ENCODE measurements around the gene NPPC. TPM values are rescaled to one million over a fixed set of nuclear protein-coding genes. Genes with fewer than 3 reads are reported as not detected.
"Not testable (repeated sequence)": the region's sequence is repeated elsewhere in the genome, so short reads cannot be mapped to it uniquely, and the experiment has no call there.

The NPPC gene
- total RNA-seq, 1 donor from 2014 or later: 0.66 TPM

DNA sequence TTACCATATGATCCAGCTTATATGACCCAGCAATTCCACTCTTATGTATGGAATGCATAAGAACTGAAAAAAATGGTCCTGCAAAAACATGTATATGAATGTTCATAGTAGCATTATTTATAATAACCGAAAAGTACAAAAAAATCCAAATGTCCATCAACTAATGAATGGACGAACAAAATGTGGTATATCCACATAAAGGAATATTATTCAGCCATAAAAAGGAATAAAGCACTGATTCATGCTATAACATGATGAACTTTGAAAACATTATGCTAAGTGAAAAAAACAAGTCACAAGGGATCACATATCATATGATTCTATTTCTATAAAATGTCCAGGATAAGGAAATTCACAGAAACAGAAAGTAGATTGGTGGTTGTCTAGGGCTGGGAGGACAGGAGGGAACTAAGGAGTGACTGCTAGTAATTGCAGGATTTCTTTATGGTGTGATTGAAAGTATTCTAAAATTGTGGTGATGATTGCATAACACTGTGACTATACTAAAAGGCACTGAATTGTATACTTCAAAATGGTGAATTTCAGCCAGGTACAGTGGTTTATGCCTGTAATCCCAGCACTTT, 25.3 kb upstream of the NPPC start:
- H3K9me3 Mint-ChIP-seq (ENCODE audit: unreplicated experiment): peaks cover 7% of the 10 kb centered on the region
- FAIRE-seq: no peak

GRCh38 chr2:231947694-231948093, 21.5 kb upstream of the NPPC start:
- Histone ChIP-seq H4K20me1 (ENCODE audit: insufficient read depth, low read length) (no peaks in the 10 kb centered on the region), H3K4me1 (ENCODE audit: insufficient read depth, low read length) (no peaks in the 10 kb centered on the region), H3K79me2 (ENCODE audit: insufficient read depth, low read length) (no peaks in the 10 kb centered on the region), H3K36me3 (ENCODE audit: insufficient read depth, low read length) (no peaks in the 10 kb centered on the region), H3K4me3 (ENCODE audit: insufficient read depth, low read depth, low read length) (no peak overlapping the region), H2AFZ (ENCODE audit: low read depth, low read length) (no peak overlapping the region), H3K4me2 (ENCODE audit: low read length) (no peak overlapping the region), H3K27ac (ENCODE audit: low read depth, low read length) (no peak overlapping the region), H3K27me3 (ENCODE audit: insufficient read depth, low read length) (peaks cover 3% of the 10 kb centered on the region), H3K9ac (ENCODE audit: low read length) (no peak overlapping the region), H3K9me3 (ENCODE audit: insufficient read depth, low read depth, low read length) (no peaks in the 10 kb centered on the region)
- no peak for TF ChIP-seq EZH2 (IDR thresholded peaks at IDR 0.05; ENCODE audit: insufficient read depth, low read length)
- TF ChIP-seq, protein P1, sequence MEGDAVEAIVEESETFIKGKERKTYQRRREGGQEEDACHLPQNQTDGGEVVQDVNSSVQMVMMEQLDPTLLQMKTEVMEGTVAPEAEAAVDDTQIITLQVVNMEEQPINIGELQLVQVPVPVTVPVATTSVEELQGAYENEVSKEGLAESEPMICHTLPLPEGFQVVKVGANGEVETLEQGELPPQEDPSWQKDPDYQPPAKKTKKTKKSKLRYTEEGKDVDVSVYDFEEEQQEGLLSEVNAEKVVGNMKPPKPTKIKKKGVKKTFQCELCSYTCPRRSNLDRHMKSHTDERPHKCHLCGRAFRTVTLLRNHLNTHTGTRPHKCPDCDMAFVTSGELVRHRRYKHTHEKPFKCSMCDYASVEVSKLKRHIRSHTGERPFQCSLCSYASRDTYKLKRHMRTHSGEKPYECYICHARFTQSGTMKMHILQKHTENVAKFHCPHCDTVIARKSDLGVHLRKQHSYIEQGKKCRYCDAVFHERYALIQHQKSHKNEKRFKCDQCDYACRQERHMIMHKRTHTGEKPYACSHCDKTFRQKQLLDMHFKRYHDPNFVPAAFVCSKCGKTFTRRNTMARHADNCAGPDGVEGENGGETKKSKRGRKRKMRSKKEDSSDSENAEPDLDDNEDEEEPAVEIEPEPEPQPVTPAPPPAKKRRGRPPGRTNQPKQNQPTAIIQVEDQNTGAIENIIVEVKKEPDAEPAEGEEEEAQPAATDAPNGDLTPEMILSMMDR (IDR thresholded peaks at IDR 0.05; ENCODE audit: insufficient read depth, low read depth, low read length): no peak
- no peaks in the 10 kb centered on the region for H3K4me1 Mint-ChIP-seq (ENCODE audit: low read depth, unreplicated experiment)
- FAIRE-seq (no peak), DNase-seq (ENCODE audit: low read depth) (no peak)
- H3K9me3 Mint-ChIP-seq (ENCODE audit: unreplicated experiment): peaks cover 7% of the 10 kb centered on the region
- peaks cover 10% of the 10 kb centered on the region for H3K27me3 Mint-ChIP-seq (ENCODE audit: low read depth, unreplicated experiment)
- no peak overlapping the region for H3K4me3 Mint-ChIP-seq (ENCODE audit: unreplicated experiment)
- peaks cover 1% of the 10 kb centered on the region for H3K36me3 Mint-ChIP-seq (ENCODE audit: low read depth, unreplicated experiment)
- no peak overlapping the region for H3K27ac Mint-ChIP-seq (ENCODE audit: unreplicated experiment)

More for the DNA sequence above, 25.3 kb upstream of the NPPC start:
- Mint-ChIP-seq H3K36me3 (ENCODE audit: low read depth, unreplicated experiment) (peaks cover 1% of the 10 kb centered on the region), H3K27me3 (ENCODE audit: low read depth, unreplicated experiment) (peaks cover 5% of the 10 kb centered on the region), H3K4me3 (ENCODE audit: unreplicated experiment) (no peak overlapping the region), H3K4me1 (ENCODE audit: low read depth, unreplicated experiment) (no peaks in the 10 kb centered on the region), H3K27ac (ENCODE audit: unreplicated experiment) (no peak overlapping the region)
- TF ChIP-seq, protein P1 (IDR thresholded peaks at IDR 0.05; ENCODE audit: insufficient read depth, low read depth, low read length): no peak
- TF ChIP-seq EZH2 (IDR thresholded peaks at IDR 0.05; ENCODE audit: insufficient read depth, low read length): no peak
- no peak overlapping the region for H2AFZ ChIP-seq (ENCODE audit: low read depth, low read length)
- H3K27me3 ChIP-seq (ENCODE audit: insufficient read depth, low read length): peaks cover 8% of the 10 kb centered on the region
- no peaks in the 10 kb centered on the region for H3K4me1 ChIP-seq (ENCODE audit: insufficient read depth, low read length)
- no peaks in the 10 kb centered on the region for H4K20me1 ChIP-seq (ENCODE audit: insufficient read depth, low read length)
- H3K79me2 ChIP-seq (ENCODE audit: insufficient read depth, low read length): no peaks in the 10 kb centered on the region
- no peak overlapping the region for H3K4me3 ChIP-seq (ENCODE audit: insufficient read depth, low read depth, low read length)
- no peaks in the 10 kb centered on the region for H3K9me3 ChIP-seq (ENCODE audit: insufficient read depth, low read depth, low read length)
- no peak for DNase-seq (ENCODE audit: low read depth)
- no peak overlapping the region for H3K4me2 ChIP-seq (ENCODE audit: low read length)
- H3K27ac ChIP-seq (ENCODE audit: low read depth, low read length): no peak overlapping the region
- H3K36me3 ChIP-seq (ENCODE audit: insufficient read depth, low read length): no peaks in the 10 kb centered on the region
- no peak overlapping the region for H3K9ac ChIP-seq (ENCODE audit: low read length)

- not testable (repeated sequence) for H3K4me1 Mint-ChIP-seq (ENCODE audit: low read depth, unreplicated experiment); H3K4me3 ChIP-seq (ENCODE audit: insufficient read depth, low read depth, low read length); H2AFZ ChIP-seq (ENCODE audit: low read depth, low read length); H3K4me1 ChIP-seq (ENCODE audit: insufficient read depth, low read length); FAIRE-seq; H4K20me1 ChIP-seq (ENCODE audit: insufficient read depth, low read length); H3K4me3 Mint-ChIP-seq (ENCODE audit: unreplicated experiment); H3K27ac Mint-ChIP-seq (ENCODE audit: unreplicated experiment); H3K9me3 Mint-ChIP-seq (ENCODE audit: unreplicated experiment); H3K27me3 ChIP-seq (ENCODE audit: insufficient read depth, low read length); DNase-seq (ENCODE audit: low read depth); H3K4me2 ChIP-seq (ENCODE audit: low read length); H3K36me3 Mint-ChIP-seq (ENCODE audit: low read depth, unreplicated experiment); H3K27ac ChIP-seq (ENCODE audit: low read depth, low read length); H3K36me3 ChIP-seq (ENCODE audit: insufficient read depth, low read length); H3K9ac ChIP-seq (ENCODE audit: low read length); H3K79me2 ChIP-seq (ENCODE audit: insufficient read depth, low read length); H3K9me3 ChIP-seq (ENCODE audit: insufficient read depth, low read depth, low read length)
- H3K27me3 Mint-ChIP-seq (ENCODE audit: low read depth, unreplicated experiment): peaks cover 10% of the 10 kb centered on the region
Measured at GRCh38 chr2:231947112-231947511, 20.9 kb upstream of the NPPC start.

Data from astrocyte (in vitro differentiated cells and primary cell).